ENCODE data around the gene ANXA10.

GRCh38 chr4:168151327-168151726 lies 59.0 kb downstream of the ANXA10 start:
- TF ChIP-seq CTCF (IDR thresholded peaks at IDR 0.05), result no peak
- TF ChIP-seq POLR2AphosphoS5 (IDR thresholded peaks at IDR 0.05; ENCODE audit: low read depth, low read length), result no peak
- TF ChIP-seq SIN3A (IDR thresholded peaks at IDR 0.05; ENCODE audit: borderline replicate concordance, insufficient read depth, low read depth, low read length), result no peak
